HG03097 (cell line): ENCODE measurements around the gene MT3.
A peak's percentile ranks its signal among the peaks of the same experiment; 100 is the strongest.
"Not testable (repeated sequence)": the region's sequence is repeated elsewhere in the genome, so short reads cannot be mapped to it uniquely, and the experiment has no call there.

ENCODE experiments used
- ATAC-seq: cut with Tn5 transposase; IDR thresholded peaks from one replicate; pipeline ENCODE4 v1.9.1; 2021; ENCODE audit not compliant: unreplicated experiment, low FRiP score

MT3 gene

DNA sequence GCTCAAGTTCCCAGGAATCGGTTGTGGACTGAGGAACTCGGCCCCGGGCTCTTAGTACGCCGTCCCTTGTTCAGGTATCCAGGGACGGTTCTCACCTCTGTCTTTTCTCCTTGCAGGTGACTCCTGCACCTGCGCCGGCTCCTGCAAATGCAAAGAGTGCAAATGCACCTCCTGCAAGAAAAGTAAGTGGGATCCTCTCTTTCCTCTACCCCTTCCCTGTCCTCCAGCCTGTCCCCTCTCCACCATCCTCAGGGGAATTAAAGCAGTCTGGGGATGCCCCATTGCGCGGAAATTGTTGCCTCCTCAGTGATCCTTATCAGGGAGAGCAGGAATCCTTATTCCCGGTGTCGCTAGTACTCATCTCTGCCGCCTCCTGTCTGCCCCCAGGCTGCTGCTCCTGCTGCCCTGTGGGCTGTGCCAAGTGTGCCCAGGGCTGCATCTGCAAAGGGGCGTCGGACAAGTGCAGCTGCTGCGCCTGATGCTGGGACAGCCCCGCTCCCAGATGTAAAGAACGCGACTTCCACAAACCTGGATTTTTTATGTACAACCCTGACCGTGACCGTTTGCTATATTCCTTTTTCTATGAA lies 19.6 kb downstream of the MT3 start:
- ATAC-seq, result peak; percentile 1

DNA sequence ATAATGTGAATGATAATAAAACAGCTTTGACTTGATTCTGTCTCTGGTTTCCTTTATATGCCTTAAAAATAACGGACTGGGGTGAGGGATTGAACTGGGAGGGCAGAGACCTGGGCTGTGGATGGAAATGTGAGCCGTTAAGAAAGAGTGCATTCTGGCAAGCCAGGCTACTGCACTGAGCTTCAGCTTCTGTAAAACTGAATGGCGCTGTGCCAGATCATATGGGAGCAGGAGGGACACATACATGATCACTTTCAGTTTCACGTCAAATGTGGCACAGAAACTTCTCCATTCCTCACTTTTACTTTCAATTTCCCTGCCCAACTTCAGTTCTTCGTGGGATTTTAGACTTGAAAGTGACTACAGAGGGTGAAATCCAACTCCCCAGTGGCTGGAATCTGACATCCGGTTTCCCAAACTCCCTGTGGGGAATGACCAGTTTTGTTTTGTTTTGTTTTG lies 20.2 kb downstream of the MT3 start:
- peak; percentile 34 for ATAC-seq

DNA sequence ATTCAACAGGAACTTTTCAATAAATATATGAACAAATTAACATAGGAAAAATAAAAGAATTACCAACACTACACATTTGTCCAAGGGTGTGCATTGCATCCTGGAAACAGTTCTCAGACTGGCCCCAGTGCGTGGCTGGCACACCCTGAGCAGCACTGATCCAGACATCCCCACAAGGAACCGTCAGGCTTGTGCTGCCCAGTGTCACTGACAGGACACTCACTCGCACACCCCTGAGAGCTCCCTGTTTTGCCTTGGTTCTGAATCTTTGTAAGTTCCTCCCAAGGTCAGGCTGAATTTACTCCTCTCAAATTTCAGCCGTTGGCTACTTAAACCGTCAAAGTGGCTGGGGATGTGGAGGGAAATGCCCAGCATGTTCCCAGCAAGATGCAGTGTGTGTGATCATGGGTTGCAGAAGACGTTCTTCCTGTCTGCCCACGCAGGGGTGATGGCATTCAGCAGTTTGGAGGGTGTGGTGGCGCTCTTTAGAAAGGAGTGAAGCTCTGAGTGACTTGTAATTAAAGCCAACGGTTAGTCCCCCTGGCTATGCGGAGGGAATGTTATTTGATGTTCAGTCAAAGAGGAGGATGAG lies 20.8 kb downstream of the MT3 start:
- ATAC-seq, result no peak

DNA sequence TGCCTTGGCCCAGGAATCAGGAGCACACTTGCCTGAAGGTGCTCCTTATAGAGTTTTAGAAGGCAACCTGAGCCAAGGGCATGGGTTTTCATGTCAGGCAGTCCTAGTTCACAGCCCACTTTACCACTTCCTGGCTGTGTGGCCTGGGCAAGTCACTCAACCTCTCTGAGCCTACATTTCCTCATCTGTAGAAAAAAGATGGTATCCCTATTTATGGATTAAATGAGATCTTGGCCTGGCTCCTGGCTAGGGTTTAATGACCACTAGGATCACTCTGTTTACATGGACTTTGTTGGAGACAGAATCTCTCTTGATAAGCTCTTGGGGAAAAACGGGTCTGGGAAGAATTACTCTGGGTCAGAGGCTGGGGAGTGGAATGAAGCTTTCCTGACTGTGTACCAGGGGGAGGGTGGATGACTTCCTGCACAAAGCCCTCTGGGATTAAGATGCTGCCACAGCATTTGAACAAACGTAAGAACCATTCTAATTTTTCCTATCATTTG lies 21.3 kb downstream of the MT3 start:
- ATAC-seq, result no peak

DNA sequence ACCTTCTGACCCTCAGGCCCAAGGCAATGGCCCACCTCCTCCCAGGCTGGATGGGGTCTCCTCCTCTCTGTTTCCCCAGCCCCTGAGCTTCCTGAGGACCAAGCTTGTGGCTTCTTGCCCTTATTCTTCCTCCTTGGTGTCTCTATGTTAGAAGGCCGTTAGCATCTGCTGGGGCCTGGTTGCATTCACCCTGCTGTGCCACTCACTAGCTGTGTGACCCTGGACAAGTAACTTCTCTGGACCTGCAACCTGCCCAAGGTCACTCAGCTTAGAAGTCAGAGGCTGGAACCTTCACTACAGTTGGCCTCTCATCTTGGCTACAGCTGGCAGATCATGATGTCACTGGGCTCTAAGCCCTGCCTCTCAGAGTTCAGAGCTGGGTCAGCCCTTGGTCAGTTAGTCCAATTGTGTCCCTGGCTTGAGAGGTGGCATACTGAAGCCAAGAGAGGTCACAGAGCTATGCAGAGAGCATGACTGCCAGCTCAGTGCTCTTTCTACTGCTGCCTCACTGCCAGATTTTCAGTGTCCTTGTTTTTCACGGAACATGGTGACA lies 22.0 kb downstream of the MT3 start:
- no peak for ATAC-seq

DNA sequence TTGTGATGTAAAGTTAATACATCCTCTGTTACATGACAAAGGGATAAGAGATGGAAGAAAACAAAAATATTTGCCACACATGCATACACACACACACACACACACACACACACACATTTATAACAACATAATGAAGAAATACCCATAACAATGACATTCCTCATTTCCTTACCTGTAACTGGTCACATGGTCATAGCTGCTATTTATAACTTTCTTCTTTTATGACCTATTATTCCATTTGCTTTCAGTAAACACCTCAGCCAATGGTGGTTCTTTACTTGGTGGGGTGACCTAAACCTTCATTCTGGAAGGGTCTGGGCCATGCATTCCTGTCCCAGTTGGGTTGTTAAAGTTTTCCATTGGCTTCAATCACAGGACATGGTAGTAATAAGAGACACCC lies 24.4 kb downstream of the MT3 start:
- no peak for ATAC-seq

DNA sequence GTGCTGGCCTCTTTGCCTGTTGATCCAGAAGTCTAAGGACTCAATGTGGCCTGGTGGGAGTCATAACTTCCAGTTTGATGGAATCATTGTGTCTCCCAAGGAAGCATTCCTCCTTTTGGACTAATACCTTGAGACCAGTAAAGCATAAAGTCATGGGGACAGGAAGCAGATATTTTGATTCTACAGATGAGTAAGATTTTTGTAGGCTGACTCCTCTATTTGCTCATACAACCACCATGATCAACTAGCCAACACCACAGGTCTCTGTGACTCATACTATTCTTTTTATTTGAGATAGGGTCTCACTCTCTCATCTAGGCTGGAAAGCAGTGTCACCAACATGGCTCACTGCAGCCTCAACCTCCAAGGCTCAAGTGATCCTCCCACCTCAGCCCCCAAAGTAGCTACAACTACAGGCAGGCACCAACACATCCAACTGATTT lies 25.2 kb downstream of the MT3 start:
- ATAC-seq, result no peak

DNA sequence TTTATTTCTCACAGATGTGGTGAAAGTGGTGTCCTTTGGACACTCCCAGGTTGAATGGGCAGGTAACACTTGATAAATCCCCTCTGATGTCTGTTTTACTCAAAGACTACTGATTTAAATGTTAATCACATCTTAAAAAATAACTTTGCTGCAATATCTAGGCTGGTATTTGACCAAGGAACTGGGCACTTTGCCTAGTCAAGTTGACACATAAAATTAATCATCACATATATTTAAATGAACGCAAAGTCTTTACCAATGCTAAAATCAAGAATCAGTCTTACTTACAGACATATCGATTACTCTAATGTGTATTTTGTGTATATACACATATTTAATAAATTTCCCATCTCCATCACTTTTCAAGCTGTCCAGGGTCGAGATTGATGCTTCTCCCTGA lies 26.0 kb downstream of the MT3 start:
- ATAC-seq, result no peak

DNA sequence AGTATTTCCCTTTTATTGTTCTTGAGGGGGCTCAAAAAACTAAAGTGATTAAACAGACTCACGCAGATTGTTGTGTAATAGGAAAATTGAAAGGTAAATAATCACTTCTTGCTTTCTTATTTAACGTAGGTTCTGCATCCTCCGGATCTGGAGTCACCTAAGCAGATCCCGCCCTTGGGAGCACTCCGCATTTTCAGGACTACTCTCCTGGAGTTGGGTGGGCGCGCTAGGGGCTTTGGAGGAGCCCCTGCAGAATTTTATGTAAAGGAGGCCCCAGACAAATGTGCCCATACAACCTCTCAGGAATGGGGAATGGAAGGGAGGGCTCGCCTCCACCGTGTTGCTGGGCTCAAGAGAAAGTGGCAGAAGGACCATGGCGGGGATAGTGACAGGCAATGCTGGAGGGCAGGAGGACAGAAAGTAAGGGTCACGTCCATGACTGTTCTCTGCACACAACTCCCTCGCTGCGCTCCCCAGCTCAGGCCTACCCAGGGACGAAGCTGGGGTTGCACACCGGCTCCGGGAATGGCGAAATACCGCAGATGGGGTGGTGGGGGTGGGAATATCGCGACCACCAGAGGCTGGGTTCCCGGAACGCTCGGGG lies 27.4 kb downstream of the MT3 start:
- ATAC-seq, result no peak

DNA sequence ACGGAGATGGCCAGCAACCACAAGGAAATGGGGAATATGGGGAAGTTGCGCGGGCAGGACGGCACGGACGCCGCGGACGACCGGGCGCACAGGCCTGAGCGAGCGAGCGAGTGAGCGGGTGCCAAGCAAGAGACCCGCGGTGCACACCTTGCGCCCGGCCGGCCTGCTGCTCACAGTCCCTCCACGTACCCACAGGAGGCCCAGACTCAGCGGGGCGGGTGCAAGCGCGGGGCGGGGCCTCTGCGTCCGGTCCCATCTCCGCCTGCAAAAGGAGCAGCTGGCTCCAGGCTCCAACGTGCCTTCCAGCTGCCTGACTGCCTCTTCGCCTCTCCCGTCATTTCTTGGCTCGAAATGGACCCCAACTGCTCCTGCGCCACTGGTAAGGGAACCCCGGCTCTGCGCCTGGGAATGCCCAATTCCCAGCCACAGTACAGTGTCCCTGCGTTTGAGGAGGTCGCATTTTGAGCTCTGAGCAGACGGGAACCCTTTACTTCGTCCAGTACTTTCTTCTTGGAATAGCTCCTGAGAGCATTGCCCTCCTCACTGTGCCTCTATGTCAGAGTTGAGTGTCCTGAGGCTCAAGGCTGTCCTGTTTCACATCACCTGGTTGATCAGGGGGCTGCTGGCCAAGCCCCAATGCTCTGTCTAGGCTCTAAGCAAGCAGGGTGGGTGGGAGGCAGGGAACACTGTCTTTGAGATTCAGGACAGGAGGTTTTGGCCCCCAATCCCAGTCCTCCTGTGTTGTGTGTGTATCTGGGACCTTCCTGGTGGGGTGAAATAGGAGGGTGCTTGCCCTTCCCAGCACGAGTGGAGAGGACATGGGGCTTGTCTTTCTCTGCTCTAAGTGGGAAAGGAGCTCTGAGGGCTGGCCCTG lies 28.1 kb downstream of the MT3 start:
- ATAC-seq, result no peak

DNA sequence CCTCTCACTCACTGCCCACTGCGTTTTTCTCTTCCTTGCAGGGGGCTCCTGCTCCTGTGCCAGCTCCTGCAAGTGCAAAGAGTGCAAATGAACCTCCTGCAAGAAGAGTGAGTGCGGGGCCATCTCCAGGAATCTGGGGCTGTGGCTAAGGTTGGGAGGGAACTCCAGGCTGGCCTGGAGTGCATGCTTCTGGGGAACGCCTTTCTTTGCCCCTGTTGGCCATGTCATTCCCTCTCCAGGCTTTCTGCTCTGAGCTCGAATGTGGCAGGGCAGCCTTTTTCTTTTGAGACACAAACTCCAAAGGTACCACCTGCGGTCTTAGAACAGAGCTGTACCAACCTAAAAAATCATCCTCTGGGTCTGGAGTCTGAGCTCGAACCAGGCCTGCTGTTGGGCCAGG lies 28.8 kb downstream of the MT3 start:
- no peak for ATAC-seq

DNA sequence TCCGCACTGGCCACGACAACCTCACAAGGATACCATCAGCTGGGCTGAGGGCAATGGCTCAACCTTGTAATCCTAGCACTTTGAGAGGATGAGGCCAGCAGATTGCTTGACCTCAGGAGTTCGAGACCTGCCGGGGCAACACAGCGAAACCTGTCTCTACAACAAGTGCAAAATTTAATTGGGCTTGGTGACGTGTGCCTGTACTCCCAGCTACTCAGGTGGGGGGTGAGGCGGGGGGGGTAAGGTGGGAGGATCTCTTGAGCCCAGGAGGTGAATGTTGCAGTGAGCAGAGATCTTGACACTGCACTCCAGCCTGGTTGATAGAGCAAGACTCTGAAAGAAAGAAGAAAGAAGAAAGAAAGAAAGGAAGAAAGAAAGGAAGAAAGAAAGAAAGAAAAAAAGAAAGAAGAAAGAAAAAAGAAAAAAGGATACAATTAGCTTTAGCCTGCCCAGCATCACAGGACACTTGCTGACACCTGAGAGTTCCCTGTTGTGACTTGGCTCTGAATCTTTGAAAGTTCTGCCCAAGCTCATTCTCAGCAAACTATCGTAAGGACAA lies 31.1 kb downstream of the MT3 start:
- no peak for ATAC-seq

DNA sequence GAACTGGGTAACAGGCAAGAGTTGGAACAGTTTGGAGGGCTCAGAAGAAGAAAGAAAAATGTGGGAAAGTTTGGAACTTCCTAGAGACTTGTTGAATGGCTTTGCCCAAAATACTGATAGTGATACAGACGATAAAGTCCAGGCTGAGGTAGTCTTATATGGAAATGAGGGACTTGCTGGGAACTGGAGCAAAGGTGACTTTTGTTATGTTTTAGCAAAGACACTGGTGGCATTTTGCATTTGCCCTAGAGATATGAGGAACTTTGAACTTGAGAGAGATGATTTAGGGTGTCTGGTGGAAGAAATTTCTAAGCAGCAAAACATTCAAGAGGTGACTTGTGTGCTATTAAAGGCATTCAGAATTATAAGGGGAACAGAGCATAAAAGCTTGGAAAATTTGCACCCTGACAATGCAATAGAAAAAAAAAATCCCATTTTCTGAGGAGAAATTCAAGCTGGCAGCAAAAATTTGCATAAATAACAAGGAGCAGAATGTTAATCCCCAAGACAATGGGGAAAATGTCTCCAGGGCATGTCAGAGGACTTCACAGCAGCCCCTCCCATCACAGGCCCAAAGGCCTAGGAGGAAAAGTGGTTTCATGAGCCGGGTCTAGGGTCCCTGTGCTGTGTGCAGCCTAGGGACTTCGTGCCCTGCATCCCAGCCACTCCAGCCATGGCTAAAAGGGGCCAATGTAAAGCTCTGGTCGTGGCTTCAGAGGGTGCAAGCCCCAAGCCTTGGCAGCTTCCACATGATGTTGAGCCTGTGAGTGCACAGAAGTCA lies 32.5 kb downstream of the MT3 start:
- ATAC-seq, result not testable (repeated sequence)

DNA sequence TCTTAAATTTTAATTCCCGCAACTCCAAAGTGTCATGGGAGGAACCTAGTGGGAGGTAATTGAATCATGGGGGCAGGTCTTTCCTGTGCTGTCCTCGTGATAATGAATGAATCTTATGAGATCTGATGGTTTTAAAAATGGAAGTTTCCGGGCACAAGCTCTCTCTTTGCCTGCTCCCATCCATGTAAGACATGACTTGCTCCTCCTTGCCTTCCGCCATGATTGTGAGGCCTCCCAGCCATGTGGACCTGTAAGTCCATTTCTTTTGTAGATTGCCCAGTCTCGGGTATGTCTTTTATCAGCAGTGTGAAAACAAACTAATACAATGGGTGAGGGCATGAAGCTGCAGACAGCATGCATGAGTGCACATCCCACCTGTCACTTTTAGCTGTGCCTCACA lies 33.9 kb downstream of the MT3 start:
- ATAC-seq, result not testable (repeated sequence)

DNA sequence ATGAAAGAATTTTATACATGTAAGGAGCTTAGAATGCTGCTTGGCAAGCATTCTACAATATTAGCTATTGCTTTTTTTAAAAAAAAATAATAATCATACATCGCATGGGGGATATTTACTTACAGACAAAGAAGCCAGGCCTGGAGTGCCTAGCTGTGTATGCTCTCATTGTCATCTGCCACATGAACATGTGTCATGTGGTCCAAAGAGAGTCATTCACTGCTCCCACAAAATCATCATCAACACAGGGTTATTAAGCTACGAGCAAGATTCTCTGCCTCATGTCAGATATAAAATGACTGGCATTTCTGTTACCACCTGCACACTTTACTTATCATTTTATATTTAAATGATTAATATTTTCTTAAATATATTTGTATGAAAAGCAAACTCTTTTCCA lies 34.3 kb downstream of the MT3 start:
- no peak for ATAC-seq

DNA sequence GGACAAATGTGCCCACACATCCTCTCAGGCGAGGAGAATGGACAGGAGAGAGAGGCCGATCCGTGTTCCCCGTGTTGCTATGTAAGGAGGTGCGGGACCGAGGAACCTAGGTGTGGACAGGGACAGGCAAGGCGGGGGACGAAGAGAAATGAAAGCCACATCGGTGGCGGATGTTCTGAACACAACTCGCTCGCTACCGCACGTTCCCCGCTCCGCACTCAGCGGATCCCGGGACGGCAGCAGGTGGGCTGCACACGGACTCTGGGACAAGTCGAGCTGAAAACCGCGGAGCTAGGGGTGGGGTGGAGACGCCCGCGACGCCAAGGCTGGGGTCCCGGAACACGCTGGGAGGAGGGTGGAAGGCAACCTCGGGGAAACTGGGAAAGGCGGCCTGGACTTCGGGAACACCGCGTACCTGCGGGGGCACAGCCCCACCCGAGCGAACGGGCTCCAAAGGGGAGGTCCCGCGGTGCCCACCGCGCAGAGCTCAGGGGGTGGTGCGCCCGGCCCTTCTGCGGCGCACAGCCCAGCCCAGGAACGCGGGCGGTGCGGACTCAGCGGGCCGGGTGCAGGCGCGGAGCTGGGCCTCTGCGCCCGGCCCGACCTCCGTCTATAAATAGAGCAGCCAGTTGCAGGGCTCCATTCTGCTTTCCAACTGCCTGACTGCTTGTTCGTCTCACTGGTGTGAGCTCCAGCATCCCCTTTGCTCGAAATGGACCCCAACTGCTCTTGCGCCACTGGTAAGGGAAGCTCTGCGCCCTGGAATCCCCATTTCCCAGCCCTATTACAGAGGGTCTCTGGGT lies 36.0 kb downstream of the MT3 start, which contains the start of gene MT1E:
Gene MT1E, plus strand, starts transcription at position 642 of the 803 bp plus-strand sequence. Its CDS starts 71 bp downstream, at position 713.
- ATAC-seq, result peak; percentile 49

DNA sequence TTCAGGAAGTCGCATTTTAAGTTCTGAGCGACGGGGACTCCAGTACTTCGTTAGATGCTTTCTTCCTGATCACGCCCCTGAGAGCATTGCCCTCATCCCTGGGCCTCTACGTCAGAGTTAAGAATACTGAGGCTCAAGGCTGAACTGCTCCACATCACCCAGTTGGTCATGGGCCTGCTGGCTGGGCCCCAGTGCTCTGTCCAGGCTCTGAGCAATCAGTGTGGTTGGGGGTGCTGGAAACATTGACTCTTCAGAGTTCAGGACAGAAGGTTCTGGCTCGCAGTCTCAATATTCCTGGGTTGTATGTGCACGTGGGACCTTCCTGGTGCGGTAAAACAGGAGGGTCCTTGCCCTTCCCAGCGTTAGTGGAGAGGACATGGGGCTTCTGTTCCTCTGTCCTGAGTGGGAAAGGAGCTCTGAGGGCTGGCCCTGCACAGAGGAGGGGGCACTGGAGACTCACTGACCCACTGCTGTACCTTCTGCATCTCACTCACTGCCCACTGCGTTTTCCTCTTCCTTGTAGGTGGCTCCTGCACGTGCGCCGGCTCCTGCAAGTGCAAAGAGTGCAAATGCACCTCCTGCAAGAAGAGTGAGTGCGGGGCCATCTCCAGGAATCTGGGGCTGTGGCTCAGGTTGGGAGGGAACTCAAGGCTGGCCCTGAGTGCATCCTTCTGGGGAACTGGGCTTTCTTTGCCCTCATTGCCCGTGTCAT lies 36.8 kb downstream of the MT3 start:
- no peak for ATAC-seq

DNA sequence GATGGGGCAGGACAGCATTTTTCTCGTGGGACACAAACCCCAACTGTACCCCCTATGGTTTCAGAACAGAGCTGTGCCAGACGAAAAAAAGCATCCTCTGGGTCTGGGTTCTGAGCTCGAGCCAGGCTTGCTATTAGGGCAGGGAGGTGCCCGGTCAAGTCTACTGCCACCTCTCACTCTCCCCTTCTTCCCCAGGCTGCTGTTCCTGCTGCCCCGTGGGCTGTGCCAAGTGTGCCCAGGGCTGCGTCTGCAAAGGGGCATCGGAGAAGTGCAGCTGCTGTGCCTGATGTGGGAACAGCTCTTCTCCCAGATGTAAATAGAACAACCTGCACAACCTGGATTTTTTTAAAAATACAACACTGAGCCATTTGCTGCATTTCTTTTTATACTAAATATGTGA lies 37.4 kb downstream of the MT3 start:
- ATAC-seq, result no peak
